GM21367 (cell line): Measurements from ENCODE around the gene VWF.

Source experiments
- ATAC-seq: cut with Tn5 transposase; IDR thresholded peaks from one replicate; pipeline ENCODE4 v1.9.1; 2021; ENCODE audit not compliant: unreplicated experiment

Gene VWF

DNA sequence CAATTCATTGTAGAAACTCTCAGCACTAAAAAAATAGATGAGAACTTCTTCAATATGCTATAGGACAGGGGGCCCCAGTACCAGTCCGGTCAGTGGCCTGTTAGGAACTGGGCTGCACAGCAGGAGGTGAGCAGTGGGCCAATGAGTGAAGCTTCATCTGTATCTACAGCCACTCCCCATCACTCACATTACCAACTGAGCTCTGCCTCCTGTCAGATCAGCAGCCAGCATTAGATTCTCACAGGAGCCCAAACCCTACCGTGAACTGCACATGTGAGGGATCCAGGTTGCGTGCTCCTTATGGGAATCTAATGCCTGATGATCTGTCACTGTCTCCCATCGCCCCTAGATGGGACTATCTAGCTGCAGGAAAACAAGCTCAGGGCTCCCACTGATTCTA lies 163.7 kb downstream of the VWF start:
- ATAC-seq, result no peak

DNA sequence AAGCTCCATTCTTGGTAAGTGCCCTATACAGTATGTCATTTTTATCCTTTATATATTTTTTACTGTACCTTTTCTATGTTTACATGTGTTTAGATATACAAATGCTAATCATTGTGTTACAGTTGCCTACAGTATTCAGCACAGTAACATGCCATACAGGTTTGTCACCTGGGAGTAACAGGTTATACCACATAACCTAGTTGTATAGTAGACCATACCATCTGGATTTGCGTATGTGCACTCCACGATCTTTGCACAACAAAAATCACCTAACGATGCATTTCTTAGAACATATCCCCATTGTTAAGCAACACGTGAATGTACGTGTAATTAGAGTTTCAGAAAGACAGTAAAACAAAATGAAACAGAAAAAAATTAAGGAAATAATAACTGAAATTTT lies 167.5 kb downstream of the VWF start:
- no peak for ATAC-seq

DNA sequence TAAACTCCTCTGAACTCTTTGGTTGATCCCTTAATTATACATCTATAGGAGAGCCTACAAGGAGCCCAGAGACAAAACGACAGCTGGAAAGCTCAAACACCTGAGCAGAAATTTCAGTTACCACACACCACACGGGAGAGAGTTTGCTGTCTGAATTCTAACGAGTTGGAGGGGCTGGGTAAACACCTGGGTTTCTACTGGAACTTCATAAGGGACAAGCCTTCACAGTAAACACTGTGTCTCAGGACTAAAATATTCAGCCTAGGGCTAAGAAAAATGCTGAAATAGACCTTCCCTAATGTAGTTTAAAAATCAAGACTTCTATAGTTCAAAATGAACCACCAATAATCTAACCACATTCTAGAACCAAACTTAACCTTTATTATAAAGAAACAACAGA lies 169.8 kb downstream of the VWF start:
- no peak for ATAC-seq

DNA sequence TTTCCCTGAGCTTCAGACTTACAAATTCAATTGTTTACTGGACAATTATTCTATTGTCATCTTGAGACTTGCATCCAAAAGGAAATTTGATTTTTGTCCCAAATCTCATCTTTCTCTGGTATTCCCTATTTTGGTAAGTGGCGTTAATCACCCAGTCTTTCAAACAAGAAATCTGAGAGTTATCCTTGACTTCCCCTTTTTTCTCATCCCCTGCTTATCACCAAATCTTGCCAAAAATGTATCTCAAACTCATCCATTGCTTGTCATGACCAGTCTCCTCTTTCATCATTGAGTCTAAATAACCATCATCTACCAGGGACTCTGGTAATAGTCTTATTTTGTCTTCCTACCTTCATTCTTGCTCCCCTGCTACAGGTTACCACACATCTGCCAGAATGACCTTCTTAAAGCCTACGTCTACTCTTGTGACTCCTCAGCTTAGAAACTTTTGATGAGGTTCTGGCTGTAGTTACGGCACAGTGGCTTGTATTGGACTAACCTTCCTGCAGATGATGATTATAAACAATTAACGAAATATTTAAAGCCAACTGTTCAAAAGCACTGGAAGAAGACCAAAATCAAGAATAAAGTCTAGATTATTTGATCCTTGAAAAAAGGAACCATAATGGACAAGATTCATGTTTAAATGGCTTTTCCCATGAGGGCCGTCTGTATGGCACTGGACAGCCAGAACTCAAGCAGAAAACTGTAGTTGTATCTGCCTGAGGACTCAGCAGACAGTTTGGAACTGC lies 170.5 kb downstream of the VWF start:
- ATAC-seq, result no peak

DNA sequence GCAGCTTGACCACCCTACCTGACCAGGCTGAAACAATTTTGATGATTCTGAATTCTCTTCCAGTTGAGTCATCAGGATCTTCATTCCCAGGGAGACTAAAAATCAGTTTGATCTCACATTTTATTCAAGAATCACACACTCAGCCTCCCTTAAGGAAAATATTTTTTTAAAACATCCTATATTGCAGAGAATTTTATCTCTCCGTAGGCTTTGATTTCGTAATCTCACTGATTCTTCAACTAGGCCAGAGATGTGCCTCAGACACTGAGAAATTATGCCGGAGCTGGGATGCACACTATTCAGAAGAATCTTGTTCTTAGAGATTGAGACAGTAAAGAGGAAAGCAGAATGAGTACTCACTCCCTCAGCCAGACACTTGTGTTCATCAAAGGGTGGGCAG lies 172.4 kb downstream of the VWF start:
- ATAC-seq, result no peak

DNA sequence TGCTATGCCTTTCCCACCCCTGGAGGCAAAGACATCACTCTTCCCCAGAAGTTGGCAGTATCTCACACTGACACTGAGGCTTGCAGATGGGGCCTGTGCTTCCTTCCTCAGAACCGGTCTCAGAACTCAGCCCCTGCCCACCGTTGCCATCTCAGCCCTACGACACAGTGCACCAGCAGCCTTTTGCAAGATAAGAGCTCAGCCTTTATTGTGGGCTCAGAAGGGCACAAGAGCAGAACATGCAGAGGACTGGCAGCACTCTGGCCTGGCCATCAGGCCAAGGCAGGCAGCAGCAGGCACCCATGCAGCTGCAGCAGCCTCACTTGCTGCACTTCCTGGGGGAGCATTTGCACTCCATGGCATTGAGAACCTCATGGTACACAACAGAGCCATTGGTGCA lies 175.8 kb downstream of the VWF start:
- ATAC-seq, result no peak

DNA sequence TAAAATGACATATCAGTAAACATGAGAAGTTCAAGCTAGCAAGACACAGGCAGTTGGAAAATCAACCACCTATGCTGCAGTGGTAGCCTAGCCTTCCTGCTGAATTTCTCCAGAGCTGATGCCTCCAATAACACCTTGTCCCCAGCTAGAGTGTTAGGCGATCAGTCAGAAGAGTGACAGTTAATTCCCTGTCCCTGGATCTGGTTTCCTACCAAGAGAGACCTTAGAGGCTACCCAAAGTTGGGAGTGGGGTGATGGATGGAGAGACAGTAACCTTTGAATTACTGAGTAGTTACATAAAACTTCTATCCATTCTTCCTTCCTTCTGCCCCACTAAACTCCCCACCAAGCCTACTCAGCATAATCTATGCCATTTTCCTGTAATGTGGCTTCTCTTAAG lies 177.5 kb downstream of the VWF start:
- no peak for ATAC-seq

DNA sequence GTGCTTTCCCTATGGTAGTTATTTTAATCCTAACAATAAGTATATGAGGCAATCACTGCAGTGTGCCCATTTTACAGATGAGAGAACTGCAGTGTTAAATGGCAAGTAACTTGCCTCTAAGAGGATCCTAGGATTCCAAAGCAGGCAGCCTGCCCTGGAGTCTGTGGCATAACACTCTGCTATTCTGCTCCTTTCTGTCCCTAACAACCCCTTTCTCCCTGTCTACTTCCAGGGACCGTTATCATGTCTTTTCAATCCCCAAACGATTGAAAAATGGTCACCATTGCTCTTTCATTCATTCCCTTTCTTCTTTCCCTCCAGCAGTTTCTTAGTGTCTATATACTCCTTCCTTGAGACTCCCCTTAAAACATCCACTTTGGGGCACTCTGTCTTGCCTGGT lies 178.1 kb downstream of the VWF start:
- no peak for ATAC-seq

DNA sequence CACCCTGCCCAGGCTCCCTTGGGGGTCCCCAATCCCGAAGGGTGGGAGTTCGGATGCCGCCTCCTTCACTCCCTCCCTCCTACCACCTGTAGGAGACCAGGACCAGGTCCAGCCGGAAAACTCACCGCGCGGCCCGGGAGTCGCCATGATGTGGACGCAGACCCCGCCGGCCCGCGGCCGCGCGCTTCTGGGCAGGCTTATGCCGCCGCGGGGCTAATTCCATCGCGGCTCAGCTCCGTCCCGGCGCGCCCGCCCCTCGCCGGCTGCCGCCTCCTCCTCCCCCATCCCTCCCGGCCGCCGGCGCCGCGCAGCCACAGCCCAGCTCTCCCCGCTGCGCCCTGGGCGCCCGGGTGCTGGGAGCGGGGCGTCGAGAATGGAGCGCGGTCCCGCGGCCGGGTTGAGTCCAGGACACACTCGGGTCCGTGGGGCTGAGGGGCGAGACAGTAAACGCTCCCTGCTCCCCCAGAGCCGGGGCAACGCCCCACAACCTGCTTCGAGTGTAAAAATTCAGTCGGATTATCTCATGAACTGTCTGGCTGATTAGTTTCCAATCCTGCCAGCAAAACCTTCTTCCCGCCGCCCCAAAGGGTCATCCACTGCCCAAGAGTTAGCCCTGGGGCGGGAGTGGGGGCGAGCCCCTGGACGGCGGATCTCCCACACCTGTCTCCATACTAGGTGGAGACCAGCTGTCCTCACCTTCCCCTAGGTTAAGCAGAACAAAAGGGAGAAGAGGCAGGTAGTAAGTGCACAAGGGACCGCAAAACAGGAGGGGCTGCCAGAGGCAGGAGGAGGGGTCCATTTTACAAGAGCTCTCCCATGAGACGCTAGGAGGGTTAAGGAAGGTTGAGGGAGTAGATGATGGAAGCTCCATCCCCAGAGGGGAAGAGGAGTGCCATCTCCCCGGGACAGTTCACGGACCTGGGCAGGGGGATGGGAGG lies 179.1 kb downstream of the VWF start, which contains the start of gene ANO2:
Gene ANO2 (minus strand): TSS at position 189 of the 938 bp plus-strand sequence. CDS start 42 bp downstream, at position 147.
- ATAC-seq, result no peak

DNA sequence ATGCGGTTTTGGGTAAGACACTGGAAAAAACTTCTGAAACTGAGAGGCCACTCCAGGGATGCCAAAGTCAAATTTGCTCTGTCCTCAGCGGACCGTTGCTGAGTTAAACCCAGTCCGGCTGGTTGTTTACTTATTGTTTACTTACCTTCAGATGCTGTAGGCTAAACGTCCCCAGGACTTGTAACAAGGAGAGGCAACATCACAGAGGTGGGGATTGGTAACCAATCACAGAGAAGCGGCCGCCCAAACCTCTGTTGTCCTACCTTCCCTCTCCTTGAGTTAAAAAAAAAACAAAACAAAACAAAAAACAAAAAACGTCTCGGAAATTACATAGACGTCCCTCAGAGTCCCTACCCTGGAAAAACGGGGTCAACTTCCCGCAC lies 179.8 kb downstream of the VWF start:
- ATAC-seq, result no peak

DNA sequence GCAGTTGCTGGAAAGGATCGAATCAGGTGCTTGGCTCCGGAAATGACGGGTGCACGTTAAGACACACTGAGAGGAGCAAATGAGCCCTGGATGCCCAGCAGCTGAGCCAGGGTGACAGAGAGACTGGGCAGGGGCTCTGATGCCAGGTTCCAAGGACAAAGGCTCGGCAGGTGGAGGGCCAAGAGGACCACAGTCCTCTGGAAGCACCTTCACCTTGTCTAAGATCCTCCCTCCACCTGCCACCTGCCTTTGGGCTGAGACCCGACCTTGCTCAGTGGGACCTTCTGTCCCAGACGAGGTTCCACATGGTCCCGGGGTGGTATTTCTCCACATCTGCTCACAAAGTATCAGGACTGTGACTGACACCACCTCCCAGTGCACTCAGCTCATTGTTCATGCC lies 180.4 kb downstream of the VWF start:
- ATAC-seq, result no peak

DNA sequence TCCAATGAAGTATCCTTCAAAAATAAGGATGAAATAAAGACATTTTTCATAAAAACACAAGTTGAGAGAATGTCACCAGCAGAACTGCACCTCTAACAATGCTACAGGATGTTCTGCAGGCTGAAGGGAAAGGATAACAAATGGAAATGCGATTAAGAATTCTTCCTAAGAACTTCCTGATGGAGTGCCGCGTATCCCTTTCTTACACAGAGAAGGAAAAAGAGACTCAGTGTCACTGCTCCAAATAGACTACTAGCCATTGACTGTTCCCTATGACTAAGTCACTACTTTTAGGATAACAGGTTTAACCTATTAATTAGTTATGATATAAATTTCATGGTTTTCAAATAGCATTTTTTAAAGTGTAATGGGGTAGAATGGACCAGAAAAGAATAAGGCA lies 182.6 kb downstream of the VWF start:
- ATAC-seq, result no peak

DNA sequence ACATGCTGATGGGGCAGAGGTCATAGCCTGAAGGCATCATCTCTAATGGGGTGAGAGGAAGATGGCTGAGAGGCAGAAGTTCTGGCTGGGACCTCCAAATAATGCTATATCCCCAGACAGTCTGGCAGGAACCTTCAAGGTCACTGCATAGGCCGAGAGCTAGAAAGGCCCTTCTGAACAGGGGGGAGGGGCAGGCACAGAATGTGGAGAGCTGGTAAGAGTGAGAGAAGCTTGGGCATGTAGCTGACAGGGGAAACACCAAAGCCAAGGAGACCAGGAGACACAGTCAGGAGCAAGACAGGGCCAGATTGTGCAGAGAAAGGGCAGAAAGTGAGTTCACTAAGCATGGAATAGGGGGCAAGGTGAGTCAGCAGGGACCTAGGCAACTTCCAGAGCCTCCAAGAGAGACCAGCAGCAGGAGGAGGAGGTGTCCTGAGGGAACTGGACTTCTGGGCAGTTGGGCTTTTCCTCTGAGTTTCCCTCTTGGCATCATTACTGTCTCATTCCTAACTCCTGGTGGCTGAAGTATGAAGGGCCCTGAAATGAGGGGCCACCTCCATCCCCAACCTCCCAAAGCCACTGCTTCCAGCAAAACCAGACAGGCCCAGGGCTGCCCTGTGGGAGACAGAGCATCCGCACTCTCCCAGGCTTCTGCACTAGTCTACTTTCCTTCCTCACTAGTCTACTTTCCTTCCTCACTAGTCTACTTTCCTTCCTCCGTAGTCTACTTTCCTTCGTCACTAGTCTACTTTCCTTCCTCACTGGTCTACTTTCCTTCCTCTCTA lies 196.5 kb downstream of the VWF start:
- no peak for ATAC-seq

DNA sequence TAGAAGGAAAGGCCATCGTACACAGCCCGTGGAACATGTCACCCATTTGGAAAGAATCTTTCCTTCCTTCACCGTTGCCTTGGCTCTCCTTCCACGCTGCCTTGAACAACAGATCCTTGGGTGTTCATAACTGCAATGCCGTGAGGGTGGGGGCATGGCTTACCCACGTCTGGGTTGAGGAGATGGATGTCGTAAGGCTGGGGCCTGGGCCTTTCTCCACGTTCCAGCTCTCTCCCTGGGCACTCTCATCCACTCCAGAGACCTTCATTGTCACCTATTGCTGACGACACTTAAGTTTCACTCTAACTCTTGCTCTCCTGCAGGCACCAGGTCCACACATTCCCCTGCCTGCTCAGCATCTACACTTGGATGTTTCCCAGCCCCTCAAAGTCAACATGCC lies 198.8 kb downstream of the VWF start:
- ATAC-seq, result no peak

DNA sequence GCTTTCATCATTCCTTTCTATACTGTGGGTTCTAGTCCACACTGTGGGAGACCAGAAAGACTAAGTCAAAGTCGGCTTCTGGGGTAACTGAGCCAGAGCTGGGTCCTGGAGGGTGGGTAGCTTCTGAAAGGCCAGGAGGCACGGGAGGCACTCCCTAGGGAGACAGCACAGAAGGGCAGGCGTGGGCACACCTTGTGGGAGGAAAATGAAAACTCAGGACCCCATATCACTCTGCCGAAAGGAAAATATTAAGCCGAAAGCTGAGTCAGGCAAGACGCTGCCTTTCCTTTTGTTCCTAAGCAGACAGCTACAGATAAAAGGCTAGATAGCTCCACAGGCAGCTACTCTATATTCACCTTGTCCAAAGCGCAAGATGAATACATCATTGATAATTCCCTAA lies 200.1 kb downstream of the VWF start:
- no peak for ATAC-seq

DNA sequence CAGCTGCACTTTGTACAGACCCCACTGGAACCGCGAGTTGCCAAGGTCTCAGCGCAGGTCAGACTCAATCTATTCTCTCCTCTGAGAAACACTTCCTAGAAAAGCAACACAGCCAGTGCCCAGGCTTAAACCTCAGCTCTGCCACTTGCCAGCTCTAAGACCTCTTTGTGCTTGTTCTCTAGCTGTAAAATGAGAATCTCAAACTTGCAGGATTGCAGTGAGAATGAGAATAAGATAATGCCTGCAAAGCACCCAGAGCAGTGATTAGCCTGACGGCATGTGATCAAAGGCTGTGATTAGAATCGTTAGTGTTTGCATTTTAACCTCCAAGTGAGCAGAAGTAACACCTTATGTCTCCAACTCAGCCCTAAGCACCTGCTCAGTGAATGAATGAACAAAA lies 200.7 kb downstream of the VWF start:
- no peak for ATAC-seq

DNA sequence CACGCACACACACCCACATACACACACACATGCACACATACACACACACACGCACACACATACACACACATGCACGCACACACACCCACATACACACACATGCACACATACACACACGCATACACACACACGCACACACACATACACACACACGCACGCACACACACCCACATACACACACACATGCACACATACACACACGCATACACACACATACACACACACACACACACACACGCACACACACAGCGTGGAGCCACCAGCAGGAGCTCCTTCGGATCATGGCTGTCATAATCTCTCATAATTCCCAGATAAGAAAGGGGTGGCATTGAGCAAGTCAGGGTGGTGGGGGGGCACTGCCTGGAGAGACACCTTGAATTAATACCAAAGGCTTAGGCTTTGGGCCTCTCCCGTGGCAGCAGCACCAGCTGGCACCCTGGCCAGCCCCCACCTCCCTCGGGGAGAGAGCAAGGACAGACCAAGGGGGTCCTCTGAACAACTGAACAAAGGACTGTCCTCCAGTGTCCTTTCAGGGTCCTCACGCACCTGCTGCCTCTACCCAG lies 201.3 kb downstream of the VWF start:
- no peak for ATAC-seq

DNA sequence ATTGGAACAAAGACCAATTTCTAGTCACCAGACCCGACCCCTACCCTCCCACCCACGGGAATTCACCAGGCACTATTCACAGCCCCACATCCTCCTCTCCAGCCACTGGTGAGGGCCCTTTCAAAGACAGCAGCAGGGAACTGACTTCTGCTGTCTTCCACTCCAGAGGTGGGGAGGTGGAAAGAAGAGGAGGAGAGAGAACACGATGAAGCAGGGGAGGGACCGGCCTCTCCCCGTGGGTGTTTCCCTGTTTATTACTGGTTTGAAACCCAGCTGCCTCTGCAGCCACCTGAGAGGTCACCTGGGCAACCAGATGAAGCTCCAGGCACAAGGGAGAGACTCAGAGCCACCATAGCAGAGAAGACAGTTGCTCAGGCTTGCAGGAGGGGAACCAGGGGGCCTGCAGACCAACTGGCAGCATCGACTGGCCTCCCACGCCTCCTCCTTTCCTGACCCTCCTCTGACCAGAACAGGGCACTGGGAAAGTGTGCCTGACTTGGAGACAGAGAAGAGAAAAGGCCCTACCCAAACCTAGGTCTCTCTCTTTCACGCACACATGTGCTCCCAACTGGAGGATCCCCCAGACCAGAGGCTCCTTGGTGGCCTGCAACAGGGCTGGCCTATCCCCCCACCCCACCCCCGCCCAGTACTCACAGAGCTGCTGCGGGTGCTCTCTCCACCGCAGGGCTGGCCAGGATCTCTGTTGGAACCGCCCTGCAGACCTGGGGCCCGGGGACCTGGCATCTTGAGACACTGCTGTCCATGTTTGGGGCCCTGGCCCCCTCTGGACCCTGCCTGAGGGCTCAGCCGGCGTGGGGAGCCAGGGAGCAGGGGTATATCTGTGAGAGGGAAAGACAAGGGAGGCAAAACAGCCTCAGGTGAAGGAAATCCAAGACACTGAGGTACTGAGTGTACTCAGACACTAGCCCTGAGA lies 202.2 kb downstream of the VWF start:
- no peak for ATAC-seq

DNA sequence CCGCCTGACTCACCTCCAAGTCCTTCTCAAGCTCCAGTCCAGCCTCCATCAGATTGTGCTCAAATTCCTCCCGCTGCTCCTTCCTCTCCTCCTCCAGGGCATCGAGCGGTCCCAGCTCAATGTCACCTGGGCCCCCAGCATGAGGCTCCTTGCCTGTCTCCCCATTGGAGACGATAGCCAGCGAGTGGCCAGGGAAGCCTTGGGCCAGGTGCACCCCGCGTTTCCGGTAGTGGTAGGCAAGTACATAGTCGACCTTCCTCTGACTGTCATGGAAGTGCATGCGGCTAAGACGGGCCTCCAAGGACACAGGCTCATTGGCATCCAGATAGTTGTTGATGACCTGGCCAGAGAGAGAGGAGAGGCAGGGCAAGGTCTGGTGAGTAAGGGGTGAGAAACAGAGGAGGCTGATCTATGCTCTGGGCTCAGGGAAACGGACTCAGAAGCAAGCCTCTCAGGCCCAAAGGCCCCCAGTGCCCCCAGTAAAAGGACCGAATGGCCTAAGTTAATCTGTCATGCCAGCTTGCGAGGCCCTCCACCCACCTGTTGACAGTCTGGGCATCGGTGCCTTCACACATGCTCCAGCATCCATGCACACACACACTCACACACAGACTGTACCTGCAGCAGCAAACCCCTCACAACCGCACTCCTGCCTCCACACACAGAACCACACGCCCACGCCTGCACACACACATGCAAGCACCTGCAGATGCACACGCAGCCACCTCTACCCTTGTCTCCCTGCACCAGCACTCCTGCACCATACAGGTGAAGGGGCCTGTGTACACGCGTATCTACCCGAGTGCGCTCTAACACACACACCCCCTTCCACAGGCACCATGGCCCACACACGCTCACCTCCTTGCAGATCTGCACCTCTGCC lies 203.2 kb downstream of the VWF start:
- no peak for ATAC-seq
